GM21423 (cell line): ENCODE measurements around the gene ESYT3.
"Not testable (repeated sequence)": the region's sequence is repeated elsewhere in the genome, so short reads cannot be mapped to it uniquely, and the experiment has no call there.

Source experiments
- ATAC-seq: cut with Tn5 transposase; IDR thresholded peaks from one replicate; pipeline ENCODE4 v1.9.1; 2021; ENCODE audit warnings: mild to moderate bottlenecking, moderate library complexity; ENCODE audit not compliant: unreplicated experiment

Gene ESYT3

DNA sequence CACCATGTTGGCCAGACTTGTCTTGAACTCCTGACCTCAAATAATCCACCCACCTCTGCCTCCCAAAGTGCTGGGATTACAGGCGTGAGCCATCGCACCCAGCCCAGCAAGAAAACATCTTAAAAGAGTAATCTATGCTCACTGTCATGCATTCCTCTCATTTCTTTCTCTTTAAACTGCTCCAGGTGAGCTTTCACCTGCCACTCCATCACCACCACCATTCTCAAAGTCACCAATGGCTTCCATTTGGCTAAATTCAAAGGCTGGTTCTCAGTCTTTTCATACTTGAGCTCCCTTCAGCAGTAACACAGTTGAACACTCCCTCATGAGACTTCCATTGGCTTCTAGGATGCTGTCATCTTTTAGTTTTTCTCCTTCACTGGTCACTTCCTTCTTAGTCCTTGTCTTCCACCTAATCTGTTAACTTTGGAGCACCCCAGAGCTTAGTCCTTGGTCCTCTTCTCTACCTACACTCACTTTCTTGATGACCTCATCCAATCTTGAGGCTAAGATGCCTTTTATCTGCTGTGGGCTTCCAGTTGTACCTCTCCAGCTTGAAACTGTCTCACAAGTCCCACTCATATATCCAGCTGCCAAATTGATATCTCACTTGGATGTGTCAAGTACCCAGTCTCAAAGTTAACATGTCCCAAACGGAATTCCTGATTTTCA lies 27.0 kb upstream of the ESYT3 start:
- ATAC-seq, result no peak

DNA sequence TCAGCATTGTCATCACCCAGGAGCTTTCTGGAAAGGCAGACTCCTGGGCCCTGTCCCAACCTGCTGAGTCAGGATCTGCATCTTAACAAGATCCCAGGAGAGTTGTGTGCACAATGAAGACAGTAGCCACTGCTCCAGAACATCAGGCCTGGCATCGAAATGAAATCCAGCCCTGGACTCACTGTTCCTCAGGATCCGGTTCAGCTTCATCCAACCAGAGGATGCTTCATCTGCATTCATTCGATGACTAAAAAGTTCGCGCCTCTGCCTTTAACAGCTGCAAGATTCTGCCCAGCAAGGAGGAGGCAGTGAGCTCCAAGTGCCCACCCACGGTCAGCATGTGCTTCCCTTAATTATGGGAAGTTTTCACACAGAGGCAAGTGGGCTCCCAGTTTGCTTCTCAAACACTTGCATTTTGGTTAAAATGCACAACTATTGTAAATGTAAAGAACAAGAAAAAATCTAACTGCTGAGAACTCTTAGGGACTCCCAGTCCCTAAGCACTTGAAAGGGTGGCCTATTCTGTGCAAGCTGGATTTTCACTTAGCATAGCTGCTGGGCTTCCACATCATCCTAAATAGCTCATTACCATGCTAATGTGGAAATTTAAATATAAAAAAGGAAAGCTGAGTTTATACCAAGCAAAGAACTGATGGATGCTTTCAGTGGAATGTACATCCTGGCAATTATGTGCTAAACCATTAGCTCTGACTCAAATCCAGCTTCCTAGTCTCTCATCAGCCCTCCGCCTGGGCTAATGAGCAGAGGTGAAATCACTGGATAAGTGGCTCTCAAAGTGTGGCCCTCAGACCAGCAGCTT lies 25.5 kb upstream of the ESYT3 start:
- no peak for ATAC-seq

DNA sequence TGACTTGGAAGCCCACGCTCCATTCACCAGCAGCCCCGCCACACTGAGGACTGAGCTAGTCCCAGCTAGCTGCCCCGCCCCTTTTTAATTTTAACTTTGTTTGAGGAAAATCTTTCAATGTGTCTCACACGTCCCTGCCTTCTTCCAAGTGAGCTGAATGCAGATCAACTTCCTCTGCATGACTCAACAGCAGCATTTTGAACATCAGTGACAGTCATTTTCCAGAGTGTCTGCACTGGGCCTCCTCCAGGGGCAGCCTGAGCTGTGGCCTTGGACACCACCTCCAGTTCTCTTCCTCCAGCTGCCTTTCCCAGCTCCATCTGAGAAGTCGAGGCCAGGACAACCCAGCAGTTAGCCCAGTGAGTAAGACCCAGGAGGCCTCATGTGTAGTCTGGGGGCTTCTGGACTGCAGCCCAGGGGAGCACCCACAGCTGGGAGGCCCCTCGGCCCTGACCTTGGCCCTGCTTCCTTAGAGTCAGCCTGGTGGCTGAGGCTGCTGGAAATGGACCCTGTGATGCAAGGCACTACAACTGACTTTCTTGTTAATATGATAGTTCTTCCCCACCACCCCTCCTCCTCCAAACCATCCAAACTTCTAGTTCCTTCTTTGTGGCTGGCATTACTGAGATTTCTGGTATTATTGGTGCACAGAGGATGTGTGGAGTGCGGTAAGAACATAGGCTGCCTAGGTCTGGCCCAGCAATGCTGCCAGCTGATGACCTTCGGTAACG lies 21.4 kb upstream of the ESYT3 start:
- no peak for ATAC-seq

DNA sequence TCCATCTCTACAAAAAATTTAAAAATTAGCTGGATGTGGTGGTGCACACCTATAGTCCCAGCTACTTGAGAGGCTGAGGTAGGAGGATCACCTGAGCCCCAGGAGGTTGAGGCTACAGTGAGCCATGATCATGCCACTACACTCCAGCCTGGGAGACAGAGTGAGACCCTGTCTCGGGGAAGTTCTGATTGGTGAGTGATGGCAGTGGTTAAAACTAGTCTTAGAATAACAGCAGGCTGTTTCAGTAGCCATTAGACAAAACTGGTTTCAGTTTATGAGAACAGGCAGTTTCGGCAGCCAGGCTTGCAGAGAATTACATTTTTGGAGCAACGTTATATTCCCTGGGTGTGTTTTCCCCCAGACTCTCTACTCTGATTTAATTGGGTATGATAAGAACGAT lies 18.2 kb upstream of the ESYT3 start:
- not testable (repeated sequence) for ATAC-seq

DNA sequence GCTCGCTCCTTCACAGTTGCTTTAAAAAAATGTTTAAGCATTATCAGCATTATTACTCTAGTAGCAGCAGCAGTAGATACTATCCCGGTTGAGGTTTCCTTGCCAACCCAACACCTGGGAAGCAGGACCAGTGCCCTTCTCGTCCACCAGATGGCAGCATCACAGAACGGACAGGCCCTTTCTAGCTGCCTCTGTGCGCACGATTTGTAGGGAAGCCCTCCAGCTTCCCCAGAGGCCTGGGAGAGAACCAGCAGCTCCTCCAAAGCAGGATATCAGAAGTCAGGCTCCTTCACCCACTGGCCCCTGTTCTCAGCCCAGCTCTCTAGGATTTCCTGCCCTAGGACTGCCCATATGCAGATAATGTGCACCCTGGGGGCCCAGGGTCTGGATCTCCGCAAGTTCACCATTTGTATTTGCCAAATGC lies 16.8 kb upstream of the ESYT3 start:
- peak; percentile 87 for ATAC-seq

DNA sequence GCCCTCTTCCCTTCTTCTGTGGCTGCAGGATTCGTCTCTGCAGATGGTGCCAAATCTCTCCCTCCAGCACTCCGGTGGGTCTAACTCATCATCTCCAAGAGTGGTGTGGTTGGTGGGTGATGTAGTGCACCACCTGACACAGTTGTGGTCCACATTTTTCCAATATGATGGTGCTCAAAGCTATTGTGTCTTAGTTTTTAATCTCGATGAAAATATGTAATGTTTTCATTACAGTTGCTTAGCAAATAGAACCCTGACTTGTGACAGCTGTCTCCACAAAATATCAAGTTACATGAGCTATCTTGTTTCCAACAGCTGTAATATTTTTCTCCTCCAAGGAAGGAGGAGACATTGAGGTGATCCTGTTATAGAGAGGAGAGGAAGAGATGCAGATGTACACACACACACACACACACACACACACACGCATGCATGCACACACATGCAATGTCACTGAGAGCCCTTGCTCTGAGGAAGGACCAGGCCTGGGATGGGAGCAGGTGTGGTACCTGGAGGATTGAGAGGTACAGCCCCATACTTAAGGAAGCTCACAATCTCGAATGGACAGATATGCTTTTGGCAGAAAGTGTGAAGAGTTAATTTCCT lies 15.7 kb upstream of the ESYT3 start:
- no peak for ATAC-seq

DNA sequence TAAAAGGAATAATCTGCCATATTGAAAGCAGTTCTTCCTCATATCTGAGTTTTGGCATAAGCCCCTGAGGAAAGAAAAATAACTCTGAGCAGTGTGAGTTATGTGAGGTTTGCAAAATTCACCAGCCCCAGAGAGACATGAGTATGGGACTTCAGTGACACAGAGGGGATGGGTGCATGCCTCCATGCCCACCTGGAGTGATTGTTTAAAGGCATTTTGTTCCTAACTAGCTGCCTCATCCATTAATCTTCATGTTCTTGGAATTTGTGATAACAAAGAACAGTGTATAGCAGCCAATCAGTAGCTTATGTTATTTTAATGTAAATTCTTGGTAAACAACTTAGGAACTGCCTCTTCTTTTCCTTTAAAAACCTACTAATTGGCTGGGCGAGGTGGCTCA lies 11.1 kb upstream of the ESYT3 start:
- no peak for ATAC-seq

DNA sequence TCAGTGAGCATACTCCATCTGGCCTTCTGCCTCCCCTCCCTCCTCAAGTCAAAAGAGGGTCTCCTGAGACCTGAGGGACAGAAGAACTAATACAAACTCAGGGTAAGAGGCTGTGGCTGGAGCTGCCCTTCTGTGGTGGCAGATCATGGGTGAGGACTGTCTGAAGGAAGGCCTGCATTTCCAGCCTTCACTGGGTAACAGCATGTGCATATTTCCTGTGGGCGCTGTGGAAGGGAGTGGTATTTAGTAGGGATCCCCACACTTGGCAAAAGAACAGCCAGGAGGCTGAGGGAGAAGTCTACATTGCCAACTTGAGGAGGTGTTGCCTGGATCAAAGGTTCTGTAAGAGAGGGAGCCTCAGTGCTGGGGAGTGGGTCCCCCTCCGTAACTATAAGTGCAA lies 10.1 kb upstream of the ESYT3 start:
- no peak for ATAC-seq

DNA sequence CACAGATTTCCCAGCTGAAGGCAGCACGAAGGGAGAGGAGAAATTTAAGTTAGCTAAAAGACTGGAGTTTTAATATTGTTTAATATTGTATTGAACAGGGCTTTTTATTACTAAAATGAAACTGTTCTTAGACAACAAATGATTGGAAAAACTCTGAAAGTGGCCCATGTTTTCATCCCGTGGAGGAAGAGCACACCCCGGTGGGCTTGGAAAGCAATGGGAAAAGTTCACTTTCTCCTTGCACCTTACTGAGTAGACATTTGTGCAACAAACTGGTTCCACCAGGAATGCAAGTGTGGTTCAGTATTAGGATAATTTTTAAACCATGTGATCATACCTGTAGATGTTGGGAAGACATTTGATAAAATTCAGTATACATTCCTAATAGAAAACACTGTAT lies 8.2 kb upstream of the ESYT3 start:
- no peak for ATAC-seq

DNA sequence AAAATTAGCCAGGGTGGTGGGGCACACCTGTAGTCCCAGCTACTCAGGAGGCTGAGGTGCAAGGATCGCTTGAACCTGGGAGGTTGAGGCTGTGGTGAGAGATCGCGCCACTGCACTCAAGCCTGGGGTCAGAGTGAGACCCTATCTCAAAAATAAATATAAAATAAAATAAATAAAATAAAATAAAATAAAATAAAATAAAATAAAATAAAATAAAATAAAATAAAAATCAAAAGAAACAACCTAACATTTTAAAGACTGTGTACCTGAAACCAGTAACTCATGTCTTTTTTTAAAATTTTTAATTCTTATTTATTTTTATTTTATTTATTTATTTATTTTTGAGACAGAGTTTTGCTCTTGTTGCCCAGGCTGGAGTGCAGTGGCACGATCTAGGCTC lies 7.7 kb upstream of the ESYT3 start:
- not testable (repeated sequence) for ATAC-seq

DNA sequence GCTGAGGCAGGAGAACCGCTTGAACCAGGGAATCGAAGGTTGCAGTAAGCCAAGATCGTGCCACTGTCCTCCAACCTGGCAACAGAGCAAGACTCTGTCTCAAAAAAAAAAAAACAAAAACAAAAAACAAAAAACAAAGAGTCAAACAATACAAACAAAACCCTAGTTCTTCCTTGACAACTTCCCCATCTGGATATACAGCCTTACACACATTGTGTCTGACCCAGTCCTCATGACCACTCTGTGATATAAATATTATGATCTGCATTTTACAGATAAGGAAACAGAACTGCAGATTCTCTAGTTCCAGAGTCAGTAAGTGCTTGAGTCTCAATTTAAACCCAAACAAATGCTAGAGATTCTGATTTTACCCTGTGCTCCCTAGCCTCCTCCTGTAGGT lies 4.8 kb upstream of the ESYT3 start:
- no peak for ATAC-seq

DNA sequence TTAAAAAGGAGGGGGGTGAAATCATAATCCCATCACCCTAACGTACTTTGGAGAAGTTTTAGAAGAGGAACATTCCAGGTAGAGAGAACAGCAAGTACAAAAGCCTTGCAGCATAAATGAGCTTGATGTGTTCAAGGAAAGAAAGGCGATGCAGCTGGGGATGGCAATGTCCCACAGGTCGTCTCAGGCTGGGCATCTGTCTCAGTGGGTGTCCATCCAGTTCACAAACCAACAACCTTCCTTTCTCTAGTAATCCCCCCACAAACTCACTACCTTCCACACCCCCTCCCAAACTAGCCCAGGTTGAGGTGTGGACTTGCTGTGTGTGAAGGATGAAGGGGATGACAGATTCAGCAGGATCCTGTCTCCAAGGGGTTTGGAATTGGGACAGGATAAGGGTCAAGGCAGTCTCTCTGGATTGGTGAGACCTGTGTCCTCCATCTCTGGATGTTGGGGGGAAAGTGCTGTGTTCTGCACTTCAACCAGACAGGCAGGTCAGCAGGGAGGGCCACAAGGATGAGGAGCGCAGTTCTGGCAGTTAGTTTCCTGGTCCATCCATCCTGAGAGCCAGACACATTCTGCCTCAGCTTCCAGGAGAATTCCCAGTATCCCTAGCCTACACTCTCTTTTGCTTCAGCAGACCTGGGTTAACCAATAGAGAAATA lies 1.7 kb upstream of the ESYT3 start:
- no peak for ATAC-seq

DNA sequence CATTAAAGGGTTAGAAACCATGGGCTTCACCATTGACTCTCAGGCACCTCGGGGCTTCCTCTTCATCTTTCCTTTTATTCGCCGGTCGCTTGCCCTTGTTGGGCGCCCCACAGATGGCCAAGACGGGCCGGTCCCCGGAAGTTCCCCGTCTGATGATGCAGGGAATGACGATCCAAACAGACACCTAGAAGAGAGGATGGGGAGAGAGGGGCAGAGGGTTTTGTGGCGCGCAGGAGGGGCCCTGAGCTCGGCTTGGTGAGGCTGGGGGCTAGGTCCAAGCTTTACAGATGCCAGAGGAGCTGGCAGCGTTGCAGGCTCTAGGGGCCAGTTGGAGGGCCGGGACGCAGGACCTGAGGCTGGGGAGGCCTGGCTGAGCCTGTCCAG lies 532 bp upstream of the ESYT3 start:
- ATAC-seq, result no peak

DNA sequence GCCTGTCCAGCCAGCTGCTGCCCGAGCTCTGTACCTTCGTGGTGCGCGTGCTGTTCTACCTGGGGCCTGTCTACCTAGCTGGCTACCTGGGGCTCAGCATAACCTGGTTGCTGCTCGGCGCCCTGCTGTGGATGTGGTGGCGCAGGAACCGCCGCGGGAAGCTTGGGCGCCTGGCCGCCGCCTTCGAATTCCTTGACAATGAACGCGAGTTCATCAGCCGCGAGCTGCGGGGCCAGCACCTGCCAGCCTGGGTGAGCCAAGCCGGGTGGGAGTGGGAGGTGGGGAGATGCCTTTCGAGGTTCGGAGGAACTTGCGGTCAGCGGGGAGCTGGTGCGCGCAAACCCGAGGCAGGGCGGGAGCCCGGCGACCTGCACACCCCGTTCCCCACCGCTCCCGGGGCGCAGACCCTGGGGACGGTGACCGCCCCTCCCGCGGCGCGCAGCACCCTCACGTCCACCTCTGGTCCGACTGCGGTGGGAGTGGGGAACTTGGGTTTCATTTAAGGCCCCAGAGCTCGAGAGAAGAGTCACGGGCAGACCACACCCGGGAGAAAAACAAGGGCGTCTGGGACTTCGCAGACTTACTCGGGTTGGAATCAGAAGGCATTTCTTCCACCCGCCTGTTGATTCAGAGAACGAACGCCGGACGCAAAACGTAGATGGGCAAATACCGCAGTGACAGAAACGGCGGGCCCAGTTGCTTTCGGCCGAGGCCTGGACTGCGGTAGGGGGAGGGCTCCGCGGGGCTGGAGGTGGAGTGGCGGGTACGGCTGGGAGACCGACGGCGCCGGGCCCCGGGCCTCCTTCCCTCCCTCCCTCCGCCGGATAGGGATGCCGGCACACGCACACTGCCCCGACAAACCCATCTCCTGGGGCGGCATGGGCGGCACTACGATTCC lies 708 bp downstream of the ESYT3 start:
- no peak for ATAC-seq

DNA sequence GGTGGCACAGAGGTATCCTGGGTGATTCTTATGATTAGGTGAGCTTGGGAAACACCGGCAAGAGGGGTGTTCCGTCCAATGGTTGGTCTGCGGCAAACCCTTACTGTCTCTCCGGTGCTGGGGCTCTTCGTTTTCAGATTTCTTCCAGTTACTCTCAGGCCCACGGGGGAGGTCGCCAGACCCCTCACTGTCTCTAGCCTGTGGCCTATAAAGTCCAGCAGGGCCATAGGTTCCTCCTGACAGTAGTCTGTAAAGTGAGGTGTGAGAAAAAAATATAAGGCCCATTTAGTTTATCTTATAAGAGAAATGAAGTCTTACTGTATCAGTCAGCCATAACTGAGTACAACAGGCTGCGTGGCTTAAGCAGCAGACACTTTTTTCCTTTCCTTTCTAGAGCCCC lies 1.4 kb downstream of the ESYT3 start:
- ATAC-seq, result no peak

DNA sequence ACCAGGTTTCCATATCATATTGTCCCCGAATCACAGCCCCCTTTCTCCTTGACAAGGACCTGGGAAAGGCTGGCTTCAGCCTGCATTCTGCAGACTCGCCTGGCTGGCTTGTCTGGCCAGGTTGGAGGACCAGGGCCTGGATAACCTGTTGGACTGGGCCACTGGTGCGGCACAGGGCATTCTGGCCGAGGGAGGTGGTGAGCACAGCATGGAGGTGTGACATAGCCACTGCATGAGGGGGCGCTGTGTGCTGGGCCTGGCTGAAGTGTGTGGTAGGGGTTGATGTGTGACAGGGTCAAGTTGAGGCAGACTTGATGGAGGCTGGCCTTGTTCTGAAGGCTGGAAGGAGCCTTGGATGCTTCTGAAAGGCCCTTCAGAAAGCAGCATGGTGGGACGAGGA lies 2.9 kb downstream of the ESYT3 start:
- ATAC-seq, result no peak

DNA sequence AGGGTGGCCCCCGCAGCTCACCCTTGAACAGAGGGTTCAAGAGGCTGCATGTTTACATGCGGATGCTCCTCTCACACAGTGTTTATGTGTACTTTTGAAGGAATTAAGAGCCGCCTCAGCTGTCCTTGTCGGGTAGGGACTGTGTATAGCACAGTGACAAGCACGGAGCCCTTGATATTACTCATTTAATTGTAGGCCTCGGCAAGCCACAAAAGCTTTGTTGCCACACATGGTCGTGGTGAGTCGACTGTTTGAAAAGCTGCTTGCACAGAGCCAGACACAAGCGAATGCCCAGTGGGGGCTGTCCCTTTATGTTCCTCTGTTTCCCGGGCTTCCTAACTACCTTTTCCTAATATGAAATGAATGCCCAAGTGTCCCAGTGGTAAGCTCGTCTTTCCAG lies 4.5 kb downstream of the ESYT3 start:
- no peak for ATAC-seq

DNA sequence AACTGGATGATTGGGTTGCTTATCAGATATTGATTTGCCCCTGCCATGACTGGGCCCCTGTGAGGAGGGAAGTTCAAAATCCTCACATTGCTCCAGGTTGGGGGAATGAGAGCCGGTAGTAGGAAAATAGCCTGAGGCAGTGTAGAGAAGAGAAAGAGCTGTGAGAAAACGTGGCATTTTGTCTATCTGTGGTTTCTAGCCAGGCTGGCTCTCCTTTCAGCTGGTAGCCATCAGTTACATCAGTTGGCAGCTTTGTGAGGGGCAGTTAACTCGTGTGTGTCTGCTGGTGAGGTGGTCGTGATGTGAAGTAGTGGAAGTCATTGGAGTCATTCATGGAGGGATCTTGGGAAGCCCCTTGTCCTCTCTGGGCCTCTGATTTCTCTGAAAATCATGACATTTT lies 5.2 kb downstream of the ESYT3 start:
- no peak for ATAC-seq

DNA sequence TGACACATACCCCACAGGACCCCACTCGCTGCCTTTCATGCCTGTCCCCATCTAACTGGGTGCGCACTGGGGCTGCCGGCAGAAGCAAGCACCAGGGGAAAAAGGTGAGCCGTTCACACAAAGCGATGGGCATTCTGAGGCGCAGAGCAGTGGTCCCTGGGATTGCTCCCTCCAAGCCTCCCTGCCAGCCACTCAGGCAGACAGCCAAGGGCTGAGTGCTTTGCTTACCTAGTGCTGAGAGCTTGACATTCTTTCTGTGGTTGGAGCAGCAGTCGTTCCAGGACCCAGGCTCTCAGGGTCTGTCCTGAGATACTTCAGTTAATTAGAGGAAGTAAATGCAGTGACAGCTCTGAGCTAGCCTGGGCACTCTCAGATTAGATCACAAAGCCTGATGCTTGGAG lies 5.7 kb downstream of the ESYT3 start:
- no peak for ATAC-seq

DNA sequence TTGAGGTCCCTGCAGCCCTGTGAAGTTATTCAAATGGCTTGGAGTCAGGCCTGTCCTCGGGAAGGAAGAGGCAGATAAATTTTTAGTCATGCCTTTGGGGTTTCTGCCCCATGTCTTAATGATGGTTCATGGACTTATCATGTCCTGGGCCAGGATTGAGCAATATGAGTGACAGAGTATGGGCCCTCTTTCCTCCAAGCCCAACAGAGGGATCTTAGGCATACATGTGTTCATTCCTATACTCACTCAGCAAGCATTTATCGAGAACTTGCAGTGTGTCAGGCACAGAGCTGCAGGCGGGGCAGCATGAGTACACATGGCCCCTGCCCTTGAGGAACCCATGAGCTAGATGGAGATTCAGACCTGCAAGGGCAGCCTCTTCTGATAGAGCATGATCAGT lies 6.2 kb downstream of the ESYT3 start:
- ATAC-seq, result no peak
